Fibroblast of skin of scalp (primary cell): ENCODE measurements around the gene RASSF1.
"Not testable (repeated sequence)": the region's sequence is repeated elsewhere in the genome, so short reads cannot be mapped to it uniquely, and the experiment has no call there.

Source experiments
- DNase-seq: peaks from one replicate; pipeline ENCODE4 v3.0.0-alpha.2; 2013

Gene RASSF1

DNA sequence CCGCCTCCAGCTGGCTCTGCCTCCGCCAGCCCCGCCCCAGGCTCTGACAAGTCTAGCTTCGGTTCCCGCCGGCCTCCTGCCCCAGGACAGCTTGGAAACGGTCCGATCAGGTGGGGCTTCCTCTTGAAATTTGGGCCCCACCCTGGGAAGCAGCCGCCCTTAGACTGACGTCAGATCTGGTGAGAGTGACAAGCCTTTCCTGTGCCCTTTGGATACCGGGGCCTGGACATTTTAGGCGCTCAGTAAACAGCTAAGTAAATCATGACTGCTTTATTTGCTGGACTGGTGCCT lies 41.1 kb downstream of the RASSF1 start:
- DNase-seq, result no peak

DNA sequence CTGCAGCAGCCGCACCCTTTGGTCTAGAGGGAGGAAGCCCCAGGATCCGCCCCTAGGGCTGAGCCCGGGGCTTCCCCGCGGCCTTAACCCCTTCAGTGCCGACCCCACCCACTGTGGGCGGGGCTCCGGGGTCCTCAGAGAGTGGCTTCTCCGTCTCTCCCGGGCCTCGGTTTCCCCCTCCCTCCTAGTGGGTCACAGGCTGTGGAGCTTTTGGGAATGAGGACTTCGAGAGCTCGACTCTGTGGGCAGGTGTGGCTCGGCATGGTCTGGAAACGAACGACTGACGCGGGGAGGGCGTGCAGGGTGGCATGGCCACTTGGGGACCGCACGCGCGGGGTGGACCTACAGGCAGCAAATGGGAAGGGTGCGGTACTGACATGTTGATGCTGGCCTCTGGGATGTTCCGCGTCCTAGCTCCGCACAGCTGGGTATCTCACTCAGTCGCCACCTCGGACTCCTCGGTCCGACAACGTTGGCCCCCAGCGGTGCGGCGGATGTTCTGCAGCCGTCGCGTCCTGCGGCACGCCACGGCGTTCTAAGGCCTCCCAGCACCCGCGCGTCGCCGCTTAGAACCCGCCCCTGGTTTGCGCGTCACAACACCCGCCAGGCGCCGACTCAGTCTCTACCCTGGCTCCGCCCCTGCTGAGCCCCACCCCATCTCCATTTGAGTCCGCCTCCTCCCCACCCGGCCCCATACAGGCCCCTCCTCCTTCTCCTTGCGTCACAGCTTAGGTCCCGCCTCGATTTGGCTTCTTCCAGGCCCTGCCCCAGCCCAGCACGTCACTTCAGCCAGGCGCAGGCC lies 41.6 kb downstream of the RASSF1 start, which contains the start of the genes HYAL3 and NAA80:
TSS of gene HYAL3 (minus strand) at position 570 of the 802 bp plus-strand sequence. CDS start 3,803 bp downstream, outside the sequence.
TSS of gene NAA80 (minus strand) at position 570 of the 802 bp plus-strand sequence. CDS start 1,942 bp downstream, outside the sequence.
- DNase-seq, result peak; percentile 99

DNA sequence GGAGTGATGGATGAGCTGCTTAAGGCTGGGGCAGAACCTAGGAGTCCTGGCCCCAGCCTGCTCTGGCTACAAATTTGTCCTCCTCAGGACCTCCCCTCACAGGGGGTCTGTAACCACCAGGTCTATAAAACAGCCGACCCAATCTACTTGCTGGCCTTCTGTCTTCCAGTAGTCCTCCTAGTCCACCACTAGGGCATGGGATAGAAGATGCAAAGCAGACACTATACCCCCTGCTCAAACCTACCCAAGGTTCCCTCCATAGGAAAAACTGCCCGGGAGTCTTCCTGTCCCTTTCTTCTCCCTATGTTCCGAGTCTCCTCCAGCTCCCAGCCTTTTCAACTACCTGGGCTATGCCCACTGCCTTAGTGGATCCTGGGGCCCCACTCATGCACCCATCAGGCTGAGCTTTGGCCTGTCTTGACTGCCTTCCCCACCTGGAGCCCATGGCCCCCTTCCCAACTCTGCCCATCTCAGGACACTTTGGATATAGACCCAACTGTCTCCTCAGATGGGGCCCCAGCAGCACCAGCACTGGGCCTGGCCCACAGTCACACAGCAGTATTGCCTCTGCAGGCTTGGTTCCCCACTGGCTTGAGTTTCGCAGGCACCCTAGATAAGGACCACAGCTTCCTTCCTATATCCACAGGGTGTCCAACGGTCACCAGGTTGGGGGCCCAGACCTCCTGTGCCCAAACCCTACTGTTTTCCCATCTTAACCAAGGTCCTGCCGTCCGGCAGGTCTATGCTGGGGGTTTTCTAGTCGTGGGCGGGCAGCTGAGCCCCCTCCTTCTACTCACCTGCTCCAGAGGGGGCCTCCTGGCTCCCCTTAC lies 42.5 kb downstream of the RASSF1 start:
- DNase-seq, result no peak

DNA sequence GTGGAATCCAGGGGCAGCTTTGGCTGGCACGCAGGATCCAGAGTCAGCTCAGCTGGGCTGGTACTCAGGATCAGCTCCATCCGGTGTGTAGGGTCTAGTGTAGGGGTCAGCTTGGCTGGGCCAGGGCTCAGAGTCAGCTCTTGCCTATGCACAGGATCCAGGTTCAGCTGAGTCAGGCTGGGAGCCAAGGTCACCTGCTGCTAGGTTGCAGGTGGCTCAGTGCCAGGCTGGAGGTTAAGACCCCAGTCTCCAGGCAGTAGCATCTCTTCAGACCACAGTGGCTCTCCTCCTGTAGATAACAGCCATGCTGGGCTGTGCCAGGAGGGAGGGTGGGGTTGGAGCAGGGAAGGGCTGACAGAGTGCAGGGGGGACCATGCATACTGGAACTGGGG lies 43.3 kb downstream of the RASSF1 start:
- DNase-seq, result no peak

DNA sequence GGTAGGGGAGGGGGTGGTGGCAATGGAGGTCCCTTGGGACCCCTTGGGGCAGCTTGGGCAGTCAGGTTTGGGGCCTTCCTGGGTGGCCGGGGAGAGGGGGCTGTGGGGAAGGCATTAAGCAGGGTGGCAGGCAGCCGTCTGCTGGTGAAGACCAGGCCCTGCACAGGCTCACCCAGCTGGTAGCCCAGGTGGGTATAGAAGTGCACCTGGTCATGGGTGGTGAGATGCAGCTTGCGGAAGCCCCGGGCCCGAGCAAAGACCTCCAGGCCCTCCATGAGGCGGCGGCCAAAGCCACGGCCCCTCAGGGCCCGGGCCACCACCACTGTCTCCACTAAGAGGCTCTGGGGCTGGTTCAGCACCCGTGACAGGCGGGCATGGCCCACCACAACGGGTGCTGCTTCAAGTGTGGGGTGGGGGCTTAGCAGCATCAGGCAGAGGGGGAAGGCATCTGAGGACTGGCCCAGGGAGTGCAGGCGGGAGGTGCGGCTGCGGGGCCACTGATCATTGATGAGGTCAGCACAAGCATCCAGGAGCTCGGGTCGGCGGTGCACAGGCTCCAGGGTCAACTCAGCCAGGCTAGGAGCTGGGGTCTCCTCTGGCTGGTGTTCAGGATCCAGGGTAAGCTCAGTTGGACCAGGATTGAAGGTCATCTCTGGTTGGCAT lies 43.8 kb downstream of the RASSF1 start:
- no peak for DNase-seq

DNA sequence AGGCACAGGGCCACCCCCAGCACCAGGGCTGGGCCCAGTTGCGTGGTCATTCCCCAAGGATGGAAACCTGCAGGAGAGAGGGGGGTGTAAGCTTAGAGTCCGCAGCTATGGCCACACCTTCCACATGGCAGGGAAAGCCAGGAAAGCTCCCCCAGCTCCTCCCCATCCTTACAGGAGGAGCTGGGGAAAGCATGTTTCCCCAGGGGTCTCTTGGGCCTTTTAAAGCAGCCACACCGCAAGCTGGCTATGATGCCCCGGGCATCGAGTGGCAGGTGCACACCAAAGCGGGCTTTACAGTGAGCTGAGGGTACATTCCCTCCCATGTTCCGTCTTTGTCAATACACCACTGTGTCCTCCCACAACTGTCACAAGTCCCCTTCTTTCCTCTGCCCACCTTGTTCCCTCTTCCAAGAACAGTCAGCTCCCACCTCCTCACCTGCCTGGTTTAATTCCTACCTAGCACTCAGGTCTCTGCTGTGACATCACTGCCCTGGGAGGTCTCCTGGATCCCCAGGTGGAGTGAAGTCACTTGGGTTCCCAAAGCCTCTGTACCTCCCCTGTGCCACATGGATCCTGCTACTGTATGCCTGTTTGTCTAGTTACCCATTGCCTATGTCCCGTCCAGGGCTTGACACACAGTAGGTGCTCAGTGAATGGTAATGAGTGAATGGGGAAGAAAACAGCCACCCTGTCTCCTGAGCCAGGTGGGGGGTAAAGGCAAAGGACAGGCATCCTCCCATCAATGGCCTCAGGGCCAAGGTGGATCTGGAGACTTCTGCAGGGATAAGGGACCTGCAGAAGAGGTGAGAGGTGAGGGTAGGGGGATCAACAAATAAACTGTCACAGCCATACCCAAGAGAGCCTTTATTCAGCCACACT lies 44.8 kb downstream of the RASSF1 start:
- no peak for DNase-seq

DNA sequence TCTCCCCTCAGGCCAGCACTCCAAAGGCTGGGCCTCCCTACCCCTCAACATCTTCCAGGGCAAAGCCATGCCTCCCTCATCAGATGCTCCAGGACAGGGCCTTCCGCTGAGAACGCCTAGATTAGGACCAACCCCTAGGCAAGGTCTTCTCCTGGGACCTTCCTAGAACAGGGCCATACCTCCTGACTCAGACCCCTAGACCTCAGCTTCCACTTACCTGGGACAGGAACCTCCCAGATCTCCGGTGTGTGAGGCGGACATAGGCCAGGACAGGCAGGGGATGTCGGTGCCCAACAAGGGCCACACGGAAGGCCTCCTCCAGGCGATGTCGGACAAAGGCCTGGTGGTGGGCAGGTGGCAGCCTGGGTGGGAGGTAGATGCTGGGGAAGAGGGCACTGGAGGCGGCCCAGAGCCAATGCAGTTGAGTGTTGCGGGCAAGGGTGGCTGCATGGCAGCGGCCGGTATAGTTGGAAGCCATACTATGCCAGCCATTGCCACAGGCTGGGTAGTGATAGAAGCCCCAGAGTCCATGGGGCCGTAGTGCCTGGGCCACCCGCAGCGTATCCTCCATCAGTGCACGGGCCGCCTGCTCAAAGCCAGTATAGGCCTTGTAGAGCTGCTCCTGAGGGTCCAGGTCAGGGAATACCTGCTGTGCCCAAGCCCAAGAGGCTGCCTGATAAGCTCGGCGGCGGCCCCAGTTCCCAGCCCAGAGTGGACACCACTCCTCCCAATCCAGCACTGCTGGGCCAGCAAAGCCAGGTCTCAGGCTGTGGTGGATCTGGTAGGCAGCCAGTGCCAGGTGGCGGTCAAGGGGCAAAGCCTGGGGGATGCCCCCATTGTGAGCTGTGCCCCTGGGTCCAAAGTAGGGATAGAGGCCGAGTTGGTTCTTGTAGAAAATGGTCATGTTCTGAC lies 45.9 kb downstream of the RASSF1 start:
- DNase-seq, result no peak

DNA sequence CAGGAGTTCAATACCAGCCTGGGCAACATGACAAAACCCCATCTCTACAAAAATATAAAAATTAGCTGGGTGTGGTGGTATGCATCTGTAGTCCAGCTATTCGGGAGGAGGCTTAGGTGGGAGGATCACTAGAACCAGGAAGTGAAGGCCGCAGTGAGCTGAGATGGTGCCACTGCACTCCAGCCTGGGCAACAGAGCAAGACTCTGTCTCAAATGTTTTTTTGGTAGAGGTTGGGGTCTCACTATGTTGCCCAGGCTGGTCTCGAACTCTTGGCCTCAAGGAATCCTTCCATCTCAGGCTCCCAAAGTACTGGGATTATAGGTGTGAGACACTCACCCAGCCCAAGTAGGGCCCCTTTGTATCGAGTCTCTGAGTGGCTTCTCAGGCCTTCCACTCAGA lies 46.5 kb downstream of the RASSF1 start:
- DNase-seq, result no peak

DNA sequence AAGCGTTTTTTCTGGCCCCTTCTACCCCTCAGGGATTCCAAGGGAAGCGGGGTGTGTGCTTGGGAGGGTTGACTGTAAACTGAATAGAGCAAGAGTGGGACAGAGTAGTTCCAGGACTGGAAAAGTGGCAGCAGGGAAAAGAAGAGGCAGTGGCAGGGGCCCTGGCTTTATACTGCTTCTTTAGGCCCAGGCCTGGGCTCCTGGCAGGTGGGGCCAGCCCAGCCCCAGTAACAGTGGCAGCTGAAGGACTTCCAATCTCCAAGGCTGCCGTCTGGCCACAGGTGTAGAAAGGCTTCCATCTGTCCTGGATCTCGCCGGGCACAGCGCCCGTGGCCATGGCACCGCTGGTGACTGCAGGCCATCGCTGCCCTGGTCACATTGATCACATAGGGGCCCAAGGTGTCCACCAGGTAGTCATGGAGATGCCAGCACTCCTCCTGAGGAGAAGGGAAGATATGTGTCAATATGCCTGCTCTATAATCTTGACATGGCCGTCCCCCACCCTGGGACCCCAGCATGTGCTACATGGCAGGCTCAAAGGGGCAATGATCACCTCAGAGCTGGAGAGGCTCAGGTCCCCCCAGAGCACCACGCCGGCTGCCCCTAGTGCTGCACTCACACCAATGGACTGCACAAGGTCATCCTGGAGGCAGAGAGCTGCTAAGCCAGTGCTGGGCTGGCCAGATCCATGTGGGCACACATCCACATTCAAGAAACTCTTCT lies 47.4 kb downstream of the RASSF1 start:
- DNase-seq, result no peak

DNA sequence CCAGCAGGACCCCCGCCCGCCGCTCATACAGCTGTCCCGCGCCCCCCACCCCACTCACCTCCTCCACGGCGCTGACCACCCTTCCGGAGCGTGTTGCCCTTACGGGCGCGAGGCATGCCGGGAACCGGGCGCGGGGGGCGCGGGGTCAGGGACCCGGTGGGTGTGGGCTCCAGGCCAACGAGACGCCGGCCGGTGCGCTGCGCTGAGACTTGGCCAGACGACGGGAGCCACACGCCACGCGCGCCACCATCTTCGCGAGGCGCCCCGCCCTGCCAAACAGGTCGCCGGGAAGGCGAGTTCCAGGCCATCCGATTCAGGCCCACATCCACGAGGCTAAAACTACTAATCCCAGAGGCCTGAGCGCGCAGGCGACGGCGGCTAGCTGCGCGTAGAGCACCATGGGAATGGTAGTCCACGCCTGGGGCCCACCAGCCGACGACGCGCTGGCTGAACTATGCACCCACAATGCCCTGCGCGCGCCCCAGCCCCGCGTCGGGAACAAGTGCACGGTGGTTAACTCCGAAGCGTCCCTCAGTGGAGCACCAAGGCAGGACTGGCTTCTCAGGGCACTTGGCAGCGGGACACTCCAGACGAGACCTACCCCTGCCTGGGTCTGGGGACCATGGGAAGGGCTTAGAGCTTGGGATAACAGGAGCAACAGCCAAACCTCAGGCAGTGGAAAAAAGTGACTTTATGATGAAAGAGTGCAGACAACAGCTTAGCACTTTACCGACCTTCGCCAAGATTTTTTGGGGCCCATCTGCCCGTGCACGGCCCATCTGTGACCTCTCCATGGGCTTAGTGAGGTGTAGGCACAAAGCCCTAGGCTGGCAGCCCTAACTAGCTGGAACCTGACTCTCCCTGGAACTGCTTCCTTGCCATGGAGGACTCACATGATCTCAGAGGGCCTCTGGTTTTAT lies 48.2 kb downstream of the RASSF1 start, which contains the start of gene IFRD2:
TSS of gene IFRD2 (minus strand) at position 271 of the 920 bp plus-strand sequence. CDS start at position 116, 155 bp downstream.
- peak; percentile 97 for DNase-seq

DNA sequence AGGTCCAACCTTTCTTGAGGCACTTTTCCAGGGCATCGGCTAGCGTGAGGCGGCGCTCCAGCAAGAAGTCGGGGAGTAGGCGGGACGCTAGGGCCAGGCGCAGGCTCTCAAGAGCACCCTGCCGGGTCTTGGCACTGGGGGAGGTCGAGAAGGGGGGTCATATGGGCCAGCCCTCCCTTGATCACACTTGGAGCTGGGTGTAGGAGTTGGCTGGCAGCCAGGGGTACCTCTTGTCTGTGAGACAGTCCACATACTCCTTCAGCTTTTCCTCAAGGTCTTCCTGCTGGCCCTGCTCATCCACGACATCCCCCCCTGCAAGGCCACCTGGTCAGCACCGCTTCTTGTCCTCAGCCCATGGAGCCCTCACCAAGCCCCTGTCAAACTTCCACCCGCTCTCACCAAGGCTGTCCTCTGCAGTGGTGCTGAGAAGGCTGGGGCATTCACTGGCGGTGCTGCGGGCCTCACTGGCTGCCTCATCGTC lies 50.4 kb downstream of the RASSF1 start:
- no peak for DNase-seq

DNA sequence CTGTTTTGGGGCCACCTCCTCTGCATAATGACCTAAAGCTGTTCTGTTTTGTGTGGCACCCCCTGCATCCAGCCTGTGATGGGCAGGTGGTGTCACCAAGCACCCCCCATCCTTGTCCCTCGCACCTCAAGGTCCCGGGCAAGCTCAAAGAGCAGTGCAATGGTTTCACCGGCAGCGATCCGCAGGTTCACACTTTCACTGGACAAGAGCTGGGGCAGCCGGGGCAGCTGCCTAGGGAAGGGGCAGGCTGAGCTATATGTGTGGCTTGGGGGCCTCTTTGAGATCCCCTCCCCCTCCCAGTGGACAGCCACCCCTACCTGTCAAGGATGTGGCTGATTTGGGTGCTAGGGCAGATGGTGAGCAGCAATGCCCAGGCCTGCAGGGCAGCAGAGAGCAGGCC lies 51.5 kb downstream of the RASSF1 start:
- no peak for DNase-seq

DNA sequence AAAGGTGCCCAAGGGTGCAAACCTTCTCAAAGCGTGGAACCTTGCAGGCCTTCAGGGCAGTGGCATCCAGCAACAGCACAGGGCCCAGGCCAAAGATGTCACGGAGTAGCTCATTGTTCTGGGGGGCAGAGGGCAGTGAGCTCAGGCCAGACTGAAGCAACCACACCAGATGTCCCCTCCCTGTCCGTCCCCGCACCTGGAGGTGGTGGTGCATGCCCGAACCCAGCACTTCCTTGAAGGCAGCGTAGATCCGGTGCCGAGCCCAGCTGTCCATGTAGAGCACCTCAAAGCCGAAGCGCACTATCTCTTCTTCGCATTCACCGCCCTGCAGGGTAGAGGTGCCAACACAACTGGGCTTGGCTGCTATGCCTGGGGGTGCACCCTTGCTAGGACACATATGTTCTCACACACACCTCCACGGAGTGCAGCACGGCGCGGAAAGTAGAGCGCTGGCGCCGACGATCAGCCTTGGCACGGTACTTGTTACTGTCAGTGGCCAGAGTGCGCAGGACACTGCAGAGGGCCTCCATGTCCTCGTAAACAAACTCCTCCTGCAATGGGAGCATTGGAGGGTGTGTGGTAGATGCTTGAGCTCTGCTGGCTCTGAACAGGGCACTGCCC lies 52.1 kb downstream of the RASSF1 start:
- no peak for DNase-seq

DNA sequence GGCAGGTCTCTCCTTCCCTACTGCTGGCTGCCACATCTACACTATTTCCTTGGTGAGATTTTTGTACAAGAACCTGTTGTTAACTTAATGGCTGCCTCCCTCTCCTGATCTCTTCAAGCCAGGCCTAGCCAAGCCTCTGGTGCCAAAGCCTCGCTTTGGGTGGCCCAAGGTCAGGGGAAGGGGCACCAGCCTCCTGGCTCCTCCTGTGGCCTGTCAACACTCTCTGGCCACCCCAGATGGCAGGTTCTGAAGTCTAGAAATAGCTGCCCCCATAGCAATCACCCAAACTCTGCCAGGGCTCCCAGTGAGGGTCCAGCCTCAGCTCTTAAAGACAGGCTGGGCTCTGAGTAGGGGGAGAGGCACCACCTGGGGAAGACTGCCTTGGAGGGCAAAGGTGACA lies 53.4 kb downstream of the RASSF1 start:
- DNase-seq, result no peak

DNA sequence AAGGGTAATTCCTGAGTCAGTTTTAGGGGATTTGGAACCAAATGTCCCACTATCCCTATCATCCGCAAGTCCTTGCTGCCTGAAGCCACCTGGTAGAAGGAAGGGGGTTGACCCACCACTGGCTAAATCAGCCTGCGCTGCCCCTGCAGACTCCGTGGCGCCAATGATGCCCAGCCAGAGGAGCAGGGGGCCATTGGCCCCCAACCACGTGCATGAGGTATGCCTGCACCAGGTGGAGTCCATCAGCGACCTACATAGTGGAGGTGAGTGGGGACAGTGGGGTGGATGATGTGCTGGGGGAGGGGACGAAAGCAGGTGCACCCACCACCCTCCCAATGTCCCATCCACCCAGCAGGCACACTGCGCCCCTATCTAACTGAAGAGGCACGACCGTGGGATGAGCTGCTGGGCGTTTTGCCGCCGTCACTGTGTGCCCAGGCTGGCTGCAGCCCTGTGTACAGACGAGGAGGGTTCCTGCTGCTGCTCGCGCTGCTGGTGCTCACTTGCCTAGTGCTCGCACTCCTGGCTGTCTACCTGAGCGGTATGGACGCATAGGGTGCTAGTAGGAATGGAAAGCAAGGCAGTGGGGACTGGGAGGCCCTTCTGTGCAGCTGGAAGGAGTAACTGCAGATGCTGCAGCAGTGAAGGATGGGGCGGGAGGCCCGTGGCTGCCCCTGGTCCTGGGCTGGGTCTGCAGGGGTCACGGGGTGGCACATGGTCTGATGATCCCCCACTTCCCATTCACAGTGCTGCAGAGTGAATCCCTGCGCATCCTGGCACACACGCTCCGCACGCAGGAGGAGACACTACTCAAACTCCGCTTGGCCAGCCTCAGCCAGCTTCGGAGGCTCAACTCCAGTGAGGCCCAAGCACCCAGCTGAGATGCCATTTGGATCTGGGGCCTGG lies 54.1 kb downstream of the RASSF1 start:
- DNase-seq, result no peak

DNA sequence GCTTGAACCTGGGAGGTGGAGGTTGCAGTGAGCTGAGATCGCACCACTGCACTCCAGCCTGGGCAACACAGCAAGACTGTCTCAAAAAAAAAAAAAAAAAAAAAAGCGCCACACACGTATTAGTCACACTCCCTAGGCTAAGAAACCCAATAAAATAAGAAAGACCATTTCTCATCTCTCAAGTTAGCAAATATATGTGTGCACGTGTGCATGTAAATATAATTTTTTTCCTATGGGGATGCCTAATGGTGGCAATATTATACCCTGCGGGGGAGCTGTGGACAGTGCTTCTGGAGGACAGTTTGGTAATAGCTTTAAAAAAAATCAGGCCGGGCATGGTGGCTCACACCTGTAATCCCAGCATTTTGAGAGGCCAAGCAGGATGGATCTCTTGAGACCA lies 56.5 kb downstream of the RASSF1 start:
- DNase-seq, result not testable (repeated sequence)
